CD4-positive, alpha-beta T cell treated with Interleukin-6 at 100 ng/mL for 8 hours (primary cell): Measurements from ENCODE around the gene RTCA.
"Not testable (repeated sequence)": the region's sequence is repeated elsewhere in the genome, so short reads cannot be mapped to it uniquely, and the experiment has no call there.

ENCODE experiments used
- DNase-seq: peaks from one replicate; pipeline ENCODE4 v3.0.0-alpha.2; 2020; ENCODE audit warnings: mixed read lengths, low spot score

The RTCA gene

GRCh38 chr1:100308777-100309176 is 42.8 kb downstream of the RTCA start:
- no peak for DNase-seq

GRCh38 chr1:100309863-100310262 is 43.8 kb downstream of the RTCA start:
- DNase-seq, result no peak

DNA sequence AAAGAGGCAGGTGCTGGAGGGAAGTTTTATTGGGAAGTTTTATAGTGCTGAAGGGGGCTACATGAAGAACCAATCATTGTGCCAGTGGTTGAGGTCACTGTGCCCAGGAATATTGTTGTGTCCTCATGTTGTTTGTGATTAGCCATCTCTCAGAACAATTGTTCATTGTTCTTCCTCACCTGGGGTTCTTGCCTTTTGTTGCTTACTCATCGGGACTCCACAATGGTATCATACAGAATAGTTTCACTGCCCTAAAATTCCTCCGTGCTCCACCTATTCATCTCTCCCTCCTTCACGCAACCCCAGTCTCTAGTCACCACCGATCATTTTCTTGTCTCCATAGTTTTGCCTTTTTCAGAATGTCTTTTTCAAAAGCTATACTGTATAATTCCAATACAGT is 47.4 kb downstream of the RTCA start:
- no peak for DNase-seq

- no peak for DNase-seq
Observed at GRCh38 chr1:100316622-100317021, 50.6 kb downstream of the RTCA start.

GRCh38 chr1:100320311-100321099 is 54.5 kb downstream of the RTCA start:
- DNase-seq, result no peak

GRCh38 chr1:100321100-100321493 is 55.1 kb downstream of the RTCA start:
- DNase-seq, result no peak

- DNase-seq, result no peak
Observed at GRCh38 chr1:100321506-100321905, 55.5 kb downstream of the RTCA start.

- DNase-seq, result no peak
Observed at GRCh38 chr1:100322436-100323211, 56.6 kb downstream of the RTCA start.

DNA sequence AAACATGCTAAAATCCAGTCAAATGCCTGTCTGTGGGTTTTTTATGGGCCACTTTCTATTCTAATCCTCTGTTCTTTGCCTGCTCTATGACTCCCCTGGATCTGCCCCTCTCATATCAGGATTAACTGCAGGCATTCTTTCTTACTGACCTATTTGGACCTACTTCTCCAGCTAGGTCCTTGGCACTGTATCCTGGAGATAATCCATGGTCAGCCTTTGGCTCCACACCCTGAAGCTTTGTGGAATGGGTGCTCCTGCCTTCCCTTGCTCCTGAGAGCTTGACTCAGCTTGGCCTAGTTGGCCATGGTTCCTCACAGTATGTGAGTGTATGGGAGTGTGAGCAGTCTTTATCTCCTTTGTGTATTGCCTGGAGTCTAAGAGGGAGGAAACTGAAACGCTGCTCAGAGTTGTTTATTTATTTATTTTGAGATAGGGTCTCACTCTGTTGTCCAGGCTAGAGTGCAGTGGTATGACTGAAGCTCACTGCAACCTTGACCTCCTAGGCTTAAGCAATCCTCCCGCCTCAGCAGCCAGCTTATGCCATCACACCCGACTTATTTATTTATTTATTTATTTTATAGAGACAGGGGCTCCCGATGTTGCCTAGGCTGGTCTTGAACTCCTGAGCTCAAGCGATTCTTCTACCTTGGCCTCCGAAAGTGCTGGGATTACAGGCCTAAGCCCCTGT is 57.5 kb downstream of the RTCA start:
- DNase-seq, result no peak

DNA sequence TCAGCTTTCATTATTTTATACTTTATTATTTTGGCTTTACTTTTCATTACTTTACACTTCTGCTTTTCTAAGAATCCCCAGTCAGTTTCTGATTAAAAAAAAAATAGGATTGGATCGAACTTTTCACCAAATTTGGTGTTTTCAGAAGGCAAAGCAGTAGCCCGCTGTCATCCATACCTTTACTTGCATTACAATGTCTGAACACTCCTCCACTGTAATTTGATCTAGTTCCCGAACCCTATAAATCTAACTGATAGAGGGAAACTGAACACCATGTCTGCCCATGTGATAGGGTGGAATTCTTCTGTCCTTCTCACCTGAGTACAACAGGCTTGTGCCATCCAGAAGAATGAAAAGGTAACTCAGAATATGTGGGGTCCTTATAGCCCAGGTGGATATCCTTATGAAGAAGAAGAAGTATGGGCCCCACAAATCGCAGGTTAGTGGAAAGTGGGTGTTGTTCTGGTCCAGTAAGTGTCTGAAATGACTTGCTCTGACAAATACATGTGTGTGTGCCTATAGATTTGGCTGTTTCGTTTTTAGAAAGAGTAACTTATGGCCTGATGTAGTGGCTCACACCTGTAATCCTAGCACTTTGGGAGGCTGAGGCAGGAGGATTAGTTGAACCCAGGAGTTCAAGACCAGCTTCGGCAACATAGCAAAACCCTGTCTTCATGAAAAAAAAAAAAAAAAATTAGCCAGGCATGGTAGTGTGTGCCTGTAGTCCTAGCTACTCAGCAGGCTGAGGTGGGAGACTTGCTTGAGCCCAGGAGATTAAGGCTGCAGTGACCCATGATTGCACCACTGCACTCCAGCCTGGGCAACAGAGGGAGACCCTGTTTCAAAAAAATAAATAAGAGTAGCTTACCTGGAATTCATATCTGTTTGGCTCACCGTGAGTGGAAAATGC is 59.7 kb downstream of the RTCA start:
- DNase-seq, result no peak

DNA sequence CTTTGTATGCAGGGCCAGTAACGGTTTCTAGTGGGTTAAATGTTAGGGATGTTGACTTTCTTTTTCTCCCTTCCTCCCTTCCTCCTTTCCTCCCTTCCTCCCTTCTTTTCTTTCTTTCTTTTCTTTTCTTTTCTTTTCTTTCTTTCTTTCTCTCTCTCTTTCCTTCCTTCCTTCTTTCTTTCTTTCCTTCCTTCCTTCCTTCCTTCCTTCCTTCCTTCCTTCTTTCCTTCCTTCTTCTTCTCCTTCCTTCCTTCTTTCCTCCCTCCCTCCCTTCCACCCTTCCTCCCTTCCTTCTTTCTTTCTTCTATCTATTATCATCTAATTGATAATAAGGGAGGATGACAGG is 60.3 kb downstream of the RTCA start:
- not testable (repeated sequence) for DNase-seq

- DNase-seq, result no peak
Observed at GRCh38 chr1:100328133-100328532, 62.1 kb downstream of the RTCA start.

DNA sequence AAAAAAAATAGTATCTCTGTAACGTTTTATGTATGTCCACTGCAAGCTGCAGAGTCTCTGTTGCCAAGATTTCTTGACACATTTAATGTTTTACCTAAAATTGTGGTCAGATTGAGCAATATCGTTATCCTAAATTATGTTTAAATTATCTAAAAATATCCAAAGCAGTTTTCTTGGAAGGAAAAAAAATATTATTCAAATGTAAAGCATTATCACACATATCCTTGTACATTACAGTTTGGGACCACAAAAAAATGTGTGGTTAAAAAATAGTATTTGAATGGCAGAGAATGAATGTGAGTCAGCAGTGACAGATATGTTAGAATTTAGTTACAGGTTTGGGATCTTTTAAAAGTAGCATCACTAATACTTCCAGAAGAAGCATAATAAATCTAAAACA is 65.1 kb downstream of the RTCA start:
- not testable (repeated sequence) for DNase-seq

- DNase-seq, result no peak
Observed at GRCh38 chr1:100332331-100332730, 66.3 kb downstream of the RTCA start.

- no peak for DNase-seq
Observed at GRCh38 chr1:100335436-100335835, 69.4 kb downstream of the RTCA start.

GRCh38 chr1:100337878-100338277 is 71.9 kb downstream of the RTCA start:
- DNase-seq, result not testable (repeated sequence)

DNA sequence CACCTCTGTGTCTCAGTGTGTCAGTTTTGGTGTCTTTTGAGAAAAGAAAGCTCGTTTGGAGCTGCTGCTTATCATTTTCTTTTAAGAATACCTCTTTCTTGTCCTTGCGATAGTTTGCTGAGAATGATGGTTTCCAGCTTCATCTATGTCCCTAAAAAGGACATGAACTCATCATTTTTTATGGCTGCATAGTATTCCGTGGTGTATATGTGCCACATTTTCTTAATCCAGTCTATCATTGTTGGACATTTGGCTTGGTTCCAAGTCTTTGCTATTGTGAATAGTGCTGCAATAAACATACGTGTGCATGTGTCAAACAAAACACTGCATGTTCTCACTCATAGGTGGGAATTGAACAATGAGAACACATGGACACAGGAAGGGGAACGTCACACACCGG is 73.7 kb downstream of the RTCA start:
- not testable (repeated sequence) for DNase-seq

DNA sequence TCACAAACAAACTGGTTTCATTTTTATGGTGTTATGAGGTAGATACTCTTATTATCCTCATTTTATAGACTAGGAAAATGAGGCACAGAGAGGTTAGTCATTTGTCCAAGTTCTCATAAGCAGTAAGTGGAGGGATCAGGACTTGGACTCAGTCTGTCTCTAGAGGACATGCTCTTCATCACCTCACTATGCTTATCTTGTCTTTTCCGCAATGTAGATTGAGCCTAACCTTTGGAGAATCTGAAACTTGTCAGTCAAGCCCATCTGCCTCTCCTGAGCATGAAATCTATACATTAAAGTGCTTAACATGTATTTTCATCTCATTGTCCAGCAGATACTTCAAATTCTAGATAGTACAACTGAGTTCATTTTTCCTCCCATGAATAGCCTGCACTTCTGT is 74.5 kb downstream of the RTCA start:
- no peak for DNase-seq

GRCh38 chr1:100342348-100342747 is 76.3 kb downstream of the RTCA start:
- no peak for DNase-seq
